AG04449 (cell line): Measurements from ENCODE around the gene DNTT.
"Not testable (repeated sequence)": the region's sequence is repeated elsewhere in the genome, so short reads cannot be mapped to it uniquely, and the experiment has no call there.

ENCODE experiments used
- CTCF ChIA-PET: fragments of 350-600 bp; formaldehyde crosslinking; extraction: SDS; loops from one replicate; lab custom pipeline; 2021; ENCODE audit warnings: antibody characterized with exemption; lab: Yijun Ruan, JAX
- POLR2A ChIA-PET: fragments of 400-600, 350-600 bp; formaldehyde crosslinking; extraction: SDS; loops from one replicate; lab custom pipeline; 2020; ENCODE audit warnings: antibody characterized with exemption, inconsistent platforms; lab: Yijun Ruan, JAX
- DNase-seq: peaks from one replicate; pipeline ENCODE4 v3.0.0-alpha.2; 2010; ENCODE audit warnings: low read depth, low spot score
- H3K4me3 ChIP-seq: 2 replicates; pipeline ENCODE4 v1.5.1; 2011; ENCODE audit warnings: low read depth, mild to moderate bottlenecking, control low read depth, low read length
- TF ChIP-seq, protein P1 (sequence below): IDR thresholded peaks from one replicate; pipeline ENCODE4 v1.5.1; 2011; ENCODE audit warnings: mild to moderate bottlenecking, moderate library complexity, low read length, control low read depth, inconsistent platforms; ENCODE audit not compliant: insufficient read depth; ENCODE audit errors: missing control alignments

DNTT gene

DNA sequence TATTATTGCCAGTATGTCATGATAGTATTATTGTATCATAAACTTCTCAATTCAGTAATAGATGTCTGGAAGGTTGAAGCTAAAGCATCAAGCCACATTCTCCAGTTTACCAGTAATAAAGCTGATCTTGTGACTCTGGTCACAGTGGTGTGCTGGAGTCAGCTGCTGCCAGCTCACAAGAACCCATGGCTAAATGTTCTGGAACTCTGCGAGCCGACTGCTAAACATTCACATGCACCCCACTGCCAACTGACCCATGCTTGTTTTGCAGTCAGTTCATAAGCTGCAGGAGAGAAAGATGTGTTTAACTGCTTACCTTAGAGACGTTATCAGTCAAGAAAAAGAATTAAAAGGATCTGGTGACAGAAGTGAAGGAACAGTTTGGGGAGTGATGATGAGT is 5.9 kb upstream of the DNTT start:
- no peak overlapping the region for H3K4me3 ChIP-seq
- POLR2A ChIA-PET: no interaction called here
- CTCF ChIA-PET: interaction anchor here (11.3 kb wide), 1 partner anchor 281 kb away, joined by 204 read pairs; no protein-coding TSS in a partner anchor
- DNase-seq: no peak
- TF ChIP-seq, protein P1, sequence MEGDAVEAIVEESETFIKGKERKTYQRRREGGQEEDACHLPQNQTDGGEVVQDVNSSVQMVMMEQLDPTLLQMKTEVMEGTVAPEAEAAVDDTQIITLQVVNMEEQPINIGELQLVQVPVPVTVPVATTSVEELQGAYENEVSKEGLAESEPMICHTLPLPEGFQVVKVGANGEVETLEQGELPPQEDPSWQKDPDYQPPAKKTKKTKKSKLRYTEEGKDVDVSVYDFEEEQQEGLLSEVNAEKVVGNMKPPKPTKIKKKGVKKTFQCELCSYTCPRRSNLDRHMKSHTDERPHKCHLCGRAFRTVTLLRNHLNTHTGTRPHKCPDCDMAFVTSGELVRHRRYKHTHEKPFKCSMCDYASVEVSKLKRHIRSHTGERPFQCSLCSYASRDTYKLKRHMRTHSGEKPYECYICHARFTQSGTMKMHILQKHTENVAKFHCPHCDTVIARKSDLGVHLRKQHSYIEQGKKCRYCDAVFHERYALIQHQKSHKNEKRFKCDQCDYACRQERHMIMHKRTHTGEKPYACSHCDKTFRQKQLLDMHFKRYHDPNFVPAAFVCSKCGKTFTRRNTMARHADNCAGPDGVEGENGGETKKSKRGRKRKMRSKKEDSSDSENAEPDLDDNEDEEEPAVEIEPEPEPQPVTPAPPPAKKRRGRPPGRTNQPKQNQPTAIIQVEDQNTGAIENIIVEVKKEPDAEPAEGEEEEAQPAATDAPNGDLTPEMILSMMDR: no peak

DNA sequence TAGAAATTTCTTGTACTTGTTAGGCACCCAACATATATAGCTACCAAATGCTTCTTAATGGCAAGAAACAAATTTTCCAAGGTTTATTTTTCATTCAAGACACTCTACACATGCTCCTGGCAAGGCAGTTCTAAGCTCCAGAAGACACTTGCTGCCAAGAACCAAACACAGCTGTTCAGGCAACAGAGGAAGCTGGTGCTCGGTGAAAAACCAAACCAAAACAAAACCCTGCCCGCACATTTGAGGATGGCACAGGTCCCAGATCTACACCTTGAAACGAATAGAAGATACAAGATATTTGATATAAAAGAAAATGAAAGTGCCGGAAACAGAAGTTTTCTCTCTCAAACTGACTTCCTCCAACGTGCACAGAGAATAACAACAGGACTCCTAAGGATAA is 4.9 kb upstream of the DNTT start:
- no peak overlapping the region for H3K4me3 ChIP-seq
- TF ChIP-seq, protein P1: no peak
- ChIA-PET CTCF (interaction anchor here (11.3 kb wide), 1 partner anchor 282 kb away, joined by 204 read pairs; no protein-coding TSS in a partner anchor), POLR2A (no interaction called here)
- DNase-seq: no peak

DNA sequence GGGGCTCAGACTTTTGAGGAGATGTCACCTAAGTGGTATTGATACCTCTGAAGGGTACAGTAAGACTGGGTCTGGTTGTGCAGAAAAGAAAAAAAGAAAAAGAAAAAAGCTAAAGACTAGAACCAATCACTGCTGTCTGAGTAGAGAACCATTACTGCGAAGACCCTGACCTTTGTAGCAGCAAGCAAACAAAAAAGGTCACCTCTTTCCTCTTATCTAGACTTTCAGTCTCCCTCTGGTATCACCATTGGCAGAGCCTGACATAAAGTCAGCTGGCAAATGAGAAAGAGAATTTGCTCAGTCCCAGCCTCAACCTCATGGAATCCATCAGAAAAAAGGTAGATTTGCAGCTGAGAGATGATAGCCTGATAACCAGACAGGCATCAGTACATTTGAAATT is 2.6 kb upstream of the DNTT start:
- ChIA-PET CTCF (interaction anchor here (1.6 kb wide), 1 partner anchor 285 kb away, joined by 4 read pairs; no protein-coding TSS in a partner anchor), POLR2A (no interaction called here)
- TF ChIP-seq, protein P1: no peak
- DNase-seq: no peak
- no peak overlapping the region for H3K4me3 ChIP-seq

DNA sequence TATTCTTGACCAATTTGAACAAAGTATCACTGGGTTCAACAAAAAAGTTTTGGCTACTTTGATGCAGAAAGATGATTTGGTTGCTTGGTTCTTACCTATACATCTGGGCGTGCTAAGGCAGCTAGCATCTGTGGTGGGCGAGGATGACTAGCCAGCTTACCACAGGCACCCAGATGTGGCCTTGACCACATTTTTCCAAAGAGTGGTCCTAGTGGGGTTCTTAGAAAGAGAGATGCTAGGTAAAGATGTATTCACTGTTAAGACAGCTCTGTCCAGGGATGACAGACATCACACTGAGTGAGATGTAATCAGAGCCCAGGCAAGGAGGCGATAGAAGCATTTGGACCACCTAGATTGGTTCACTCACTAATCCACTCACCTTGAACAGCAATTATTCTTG is 785 bp downstream of the DNTT start:
- H3K4me3 ChIP-seq: no peak overlapping the region
- ChIA-PET POLR2A (no interaction called here), CTCF (interaction anchor here (0.8 to 0.9 kb wide), 2 partner anchors 36 to 288 kb away, joined by 3 read pairs; no protein-coding TSS in a partner anchor)
- DNase-seq: no peak
- TF ChIP-seq, protein P1: no peak

DNA sequence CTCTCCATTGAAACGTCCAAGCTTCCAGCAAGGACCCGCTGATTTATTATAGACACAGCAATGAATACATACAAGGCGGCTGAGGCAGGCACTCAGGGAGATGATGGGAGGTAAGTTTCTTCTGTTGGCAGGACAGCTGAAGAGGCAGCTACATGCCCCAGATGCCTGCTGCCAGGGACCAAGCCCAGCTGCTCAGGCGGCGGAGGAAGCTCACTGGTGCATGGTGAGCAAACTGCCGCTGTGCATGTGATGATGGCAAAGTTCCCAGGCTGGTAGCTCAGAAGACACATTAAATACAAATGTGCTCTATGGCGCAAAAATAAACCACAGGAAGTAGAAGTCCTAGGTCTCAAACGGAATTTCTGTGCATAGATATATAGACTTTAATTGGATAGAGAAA is 2.3 kb downstream of the DNTT start:
- ChIA-PET POLR2A (no interaction called here), CTCF (interaction anchor here (1.4 kb wide), 1 partner anchor 31 kb away, joined by 4 read pairs; no protein-coding TSS in a partner anchor)
- no peak overlapping the region for H3K4me3 ChIP-seq
- no peak for DNase-seq
- TF ChIP-seq, protein P1: no peak

DNA sequence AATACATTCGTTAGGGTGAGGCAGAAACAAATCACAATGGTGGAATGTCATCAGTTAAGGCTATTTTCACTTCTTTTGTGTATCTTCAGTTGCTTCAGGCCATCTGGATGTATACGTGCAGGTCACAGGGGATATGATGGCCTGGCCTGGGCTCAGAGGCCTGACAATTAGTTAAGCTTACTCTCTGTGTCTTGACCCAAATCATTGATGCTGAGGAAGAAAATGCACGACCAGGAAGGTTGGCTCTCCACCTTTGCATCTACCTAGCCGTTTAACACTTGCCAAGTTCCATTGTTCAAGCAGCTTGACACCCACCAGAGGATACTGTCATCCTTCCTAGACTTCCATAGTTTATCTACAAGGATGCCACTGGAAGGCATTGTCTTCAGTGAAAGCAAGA is 4.6 kb downstream of the DNTT start:
- POLR2A ChIA-PET, DNase-seq, H3K4me3 ChIP-seq: not testable (repeated sequence)
- CTCF ChIA-PET: interaction anchor here (1.1 to 1.7 kb wide), 2 partner anchors 15 to 292 kb away, joined by 4 read pairs; no protein-coding TSS in a partner anchor
